Islet precursor cell (in vitro differentiated cells): ENCODE data around the gene SRGAP2C.
A peak's percentile ranks its signal among the peaks of the same experiment; 100 is the strongest.
"Not testable (repeated sequence)": the region's sequence is repeated elsewhere in the genome, so short reads cannot be mapped to it uniquely, and the experiment has no call there.

Experiments used
- DNase-seq: peaks from one replicate; pipeline ENCODE4 v3.0.0-alpha.2; 2018

SRGAP2C gene

GRCh38 chr1:121283587-121284180 lies 98.9 kb downstream of the SRGAP2C start:
- DNase-seq, result not testable (repeated sequence)

- not testable (repeated sequence) for DNase-seq
These were observed 107.8 kb downstream of the SRGAP2C start for GRCh38 chr1:121292590-121292989.

GRCh38 chr1:121293263-121294204 lies 108.8 kb downstream of the SRGAP2C start:
- DNase-seq, result peak; percentile 17

- not testable (repeated sequence) for DNase-seq
These were observed 109.4 kb downstream of the SRGAP2C start for GRCh38 chr1:121294205-121294570.

GRCh38 chr1:121296563-121296962 lies 111.8 kb downstream of the SRGAP2C start:
- DNase-seq, result not testable (repeated sequence)

- not testable (repeated sequence) for DNase-seq
These were observed 113.8 kb downstream of the SRGAP2C start for GRCh38 chr1:121298529-121298928.

GRCh38 chr1:121299514-121300149 lies 114.9 kb downstream of the SRGAP2C start:
- DNase-seq, result not testable (repeated sequence)

- DNase-seq, result not testable (repeated sequence)
These were observed 117.1 kb downstream of the SRGAP2C start for GRCh38 chr1:121301876-121302275.

GRCh38 chr1:121307759-121308158 lies 123.0 kb downstream of the SRGAP2C start:
- not testable (repeated sequence) for DNase-seq

GRCh38 chr1:121315509-121315908 lies 130.7 kb downstream of the SRGAP2C start:
- DNase-seq, result not testable (repeated sequence)

GRCh38 chr1:121316081-121316480 lies 131.3 kb downstream of the SRGAP2C start:
- not testable (repeated sequence) for DNase-seq

GRCh38 chr1:121317491-121318468 lies 133.0 kb downstream of the SRGAP2C start:
- DNase-seq, result not testable (repeated sequence)

GRCh38 chr1:121318687-121319086 lies 133.9 kb downstream of the SRGAP2C start:
- DNase-seq, result not testable (repeated sequence)

- not testable (repeated sequence) for DNase-seq
These were observed 136.9 kb downstream of the SRGAP2C start for GRCh38 chr1:121321660-121322059.

GRCh38 chr1:121324726-121325125 lies 140.0 kb downstream of the SRGAP2C start:
- not testable (repeated sequence) for DNase-seq

GRCh38 chr1:121332141-121332540 lies 147.4 kb downstream of the SRGAP2C start:
- not testable (repeated sequence) for DNase-seq

GRCh38 chr1:121332599-121333562 lies 148.1 kb downstream of the SRGAP2C start:
- not testable (repeated sequence) for DNase-seq

- DNase-seq, result not testable (repeated sequence)
These were observed 153.2 kb downstream of the SRGAP2C start for GRCh38 chr1:121337958-121338357.

GRCh38 chr1:121339611-121340010 lies 154.8 kb downstream of the SRGAP2C start:
- not testable (repeated sequence) for DNase-seq

- not testable (repeated sequence) for DNase-seq
These were observed 158.6 kb downstream of the SRGAP2C start for GRCh38 chr1:121343311-121343906.
